AG20443 (cell line): Measurements from ENCODE around the gene STPG3.
"Not testable (repeated sequence)": the region's sequence is repeated elsewhere in the genome, so short reads cannot be mapped to it uniquely, and the experiment has no call there.

Source experiments
- DNase-seq: peaks from one replicate; pipeline ENCODE4 v3.0.0; 2012; ENCODE audit warnings: low spot score, mixed read lengths

Gene STPG3

DNA sequence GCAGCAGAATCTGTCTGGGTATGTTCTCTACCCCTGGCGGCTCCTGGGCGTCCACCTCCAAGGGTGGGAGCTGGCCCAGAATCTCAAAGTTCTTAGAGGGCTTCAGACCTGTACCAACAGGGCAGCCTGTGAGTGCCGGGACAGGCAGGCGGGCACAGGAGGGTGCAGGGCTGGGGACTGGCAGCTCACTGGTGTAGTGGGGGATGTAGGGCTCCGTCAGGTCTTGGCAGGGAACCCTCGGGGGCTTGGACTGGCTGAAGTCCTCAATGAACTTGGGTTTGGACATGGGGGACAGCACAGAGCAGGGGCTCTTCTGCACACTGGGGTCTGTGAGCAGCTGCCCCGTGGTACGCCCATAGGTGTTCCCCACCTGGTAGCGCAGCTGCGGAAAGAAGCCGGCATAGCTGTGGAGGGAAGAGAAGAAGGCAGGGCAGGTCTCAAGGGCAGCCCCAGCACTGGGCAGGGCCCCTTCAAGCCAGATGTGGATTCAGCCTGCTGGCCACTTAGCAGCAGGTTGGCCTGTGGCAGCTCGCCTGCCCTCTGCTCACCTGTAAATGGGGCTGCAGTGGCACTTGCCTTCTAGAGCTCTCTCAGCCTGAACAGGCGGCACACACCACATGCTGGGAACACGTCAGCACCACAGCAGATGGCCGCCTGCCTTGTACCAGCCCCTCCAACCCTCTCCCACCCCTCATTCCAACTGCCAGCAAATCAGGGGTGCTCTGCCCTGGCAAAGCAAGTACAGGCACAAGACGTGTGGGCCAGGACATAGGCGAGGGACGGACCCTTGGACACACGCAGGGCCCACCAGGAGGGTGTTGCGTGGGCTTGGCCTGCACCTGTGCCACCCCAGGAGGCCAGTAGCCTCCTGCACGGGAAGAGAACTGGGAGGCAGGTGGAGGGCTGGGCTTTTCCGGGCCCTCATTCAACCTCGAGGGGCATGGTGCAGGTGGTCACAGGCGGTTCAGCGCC is 5.3 kb upstream of the STPG3 start:
- no peak for DNase-seq

DNA sequence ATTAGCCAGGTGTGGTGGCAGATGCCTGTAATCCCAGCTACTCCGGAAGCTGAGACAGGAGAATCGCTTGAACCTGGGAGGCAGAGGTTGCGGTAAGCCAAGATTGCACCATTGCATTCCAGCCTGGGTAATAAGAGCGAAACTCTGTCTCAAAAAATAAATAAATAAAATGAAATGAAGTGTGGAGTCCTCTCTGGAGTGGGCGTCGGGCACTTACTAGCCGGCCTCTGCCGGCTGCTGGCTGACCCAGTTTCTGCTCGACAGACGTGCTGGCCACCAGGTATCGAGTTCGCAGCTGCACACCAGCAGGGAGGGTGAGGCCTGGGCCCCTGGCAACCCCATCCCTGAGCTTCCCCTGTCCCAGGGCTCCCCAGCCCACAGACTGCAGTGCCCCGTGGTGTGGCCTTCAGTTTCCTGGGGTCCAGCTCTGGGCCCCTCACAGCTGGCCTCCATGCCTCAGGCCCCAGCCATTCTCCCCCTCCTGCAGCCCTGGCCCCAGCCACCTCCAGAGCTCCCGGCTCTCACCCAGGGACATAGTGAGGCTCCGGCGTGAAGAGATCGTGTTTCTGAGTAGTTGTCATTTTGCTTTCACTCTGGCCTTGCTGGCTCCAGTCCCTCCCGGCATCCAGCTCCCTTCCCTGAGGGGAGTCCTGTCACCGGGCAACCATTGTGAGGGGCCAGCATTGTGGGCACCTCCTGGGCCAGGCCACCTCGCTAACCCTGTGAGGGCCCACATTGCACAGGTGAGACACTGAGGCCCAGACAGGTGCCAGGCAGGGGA is 3.8 kb upstream of the STPG3 start:
- DNase-seq, result no peak

DNA sequence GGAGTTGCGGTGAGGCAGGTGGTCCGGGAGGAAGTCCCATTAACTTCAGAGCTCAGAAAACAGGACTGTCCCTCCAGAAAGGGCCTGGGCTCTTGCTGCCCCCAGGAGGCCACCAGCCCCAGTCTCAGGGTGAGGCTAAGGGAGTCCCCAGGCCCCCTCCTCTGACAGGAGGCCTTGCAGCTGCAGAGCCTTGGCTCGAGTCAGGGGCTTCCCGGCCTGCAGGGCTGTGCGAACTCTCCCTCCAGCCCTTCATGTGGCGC is 3.2 kb upstream of the STPG3 start:
- DNase-seq, result no peak

DNA sequence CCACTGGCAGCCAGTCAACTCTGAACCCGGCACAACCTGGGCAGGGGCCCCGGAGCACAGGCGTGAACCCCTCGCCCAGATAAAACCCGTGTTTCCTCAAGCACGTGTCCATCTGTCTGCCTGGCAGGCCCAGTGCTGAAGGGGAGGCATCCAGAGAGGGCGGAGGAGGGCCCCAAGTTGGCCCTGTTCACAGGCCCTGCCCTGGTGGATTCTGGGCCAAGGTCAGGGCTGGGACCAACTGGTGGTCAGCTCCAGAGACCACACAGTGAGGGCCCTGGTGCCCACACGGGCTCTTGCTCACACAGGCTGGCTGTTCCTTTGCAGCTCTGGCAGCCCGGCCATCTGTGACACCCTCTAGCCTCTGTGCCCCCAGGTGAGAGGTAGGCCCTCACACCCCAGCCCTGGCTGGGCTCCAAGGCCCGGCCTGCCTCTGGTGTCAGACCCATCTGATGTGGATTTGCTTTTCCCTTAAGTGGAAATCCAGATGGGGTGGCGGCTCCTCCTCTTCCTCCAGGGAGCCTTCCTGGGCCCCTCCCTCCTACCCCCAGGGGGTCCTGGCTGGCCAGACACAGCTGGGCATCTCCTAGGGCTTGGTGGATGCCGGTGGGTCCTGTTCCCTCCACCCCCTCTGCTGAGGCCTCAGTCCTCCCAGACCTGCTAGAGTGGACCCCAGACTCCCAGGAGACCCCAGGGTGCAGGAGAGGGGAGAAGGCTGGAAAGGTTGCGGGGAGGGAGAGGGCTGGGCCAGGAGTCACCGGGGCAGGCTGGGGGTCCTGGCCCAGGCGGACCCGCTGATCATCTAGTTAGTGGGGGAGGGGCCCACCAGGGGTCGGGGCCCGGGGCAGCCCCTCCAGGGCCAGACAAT is 525 bp upstream of the STPG3 start:
- no peak for DNase-seq

DNA sequence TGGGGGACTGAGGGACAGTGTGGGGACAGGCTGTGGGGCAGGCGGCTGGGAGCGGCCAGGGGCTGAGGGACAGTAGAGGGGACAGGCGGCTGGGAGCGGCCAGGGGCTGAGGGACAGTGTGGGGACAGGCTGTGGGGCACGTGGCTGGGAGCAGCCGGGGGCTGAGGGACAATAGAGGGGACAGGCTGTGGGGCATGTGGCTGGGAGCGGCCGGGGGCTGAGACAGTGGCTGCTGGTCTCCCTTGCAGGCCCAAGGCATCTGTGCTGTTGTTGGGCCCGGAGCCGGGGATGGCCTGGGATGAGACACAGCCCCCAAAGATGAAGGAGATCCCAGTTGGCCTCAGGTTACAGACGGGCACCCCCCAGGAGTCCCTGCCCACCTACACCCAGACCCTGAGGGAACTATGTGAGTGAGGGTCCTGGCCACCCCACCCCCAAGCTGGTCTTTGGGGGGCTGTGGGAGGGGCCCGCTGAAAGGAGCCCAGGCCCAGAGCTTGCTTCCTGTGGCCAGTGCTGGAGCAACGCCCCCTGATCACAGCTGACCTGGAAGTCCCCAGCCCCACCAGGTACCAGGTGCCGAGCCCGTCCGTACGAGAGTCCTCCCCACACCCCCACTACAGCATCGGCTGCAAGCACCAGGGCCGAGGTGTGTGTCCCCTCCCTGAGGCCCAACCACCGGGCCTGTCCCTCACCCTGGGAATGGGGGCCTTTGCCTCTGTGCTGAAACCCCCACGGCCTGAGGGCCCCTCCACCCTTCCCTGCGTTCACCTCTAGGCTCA is 593 bp downstream of the STPG3 start:
- no peak for DNase-seq

DNA sequence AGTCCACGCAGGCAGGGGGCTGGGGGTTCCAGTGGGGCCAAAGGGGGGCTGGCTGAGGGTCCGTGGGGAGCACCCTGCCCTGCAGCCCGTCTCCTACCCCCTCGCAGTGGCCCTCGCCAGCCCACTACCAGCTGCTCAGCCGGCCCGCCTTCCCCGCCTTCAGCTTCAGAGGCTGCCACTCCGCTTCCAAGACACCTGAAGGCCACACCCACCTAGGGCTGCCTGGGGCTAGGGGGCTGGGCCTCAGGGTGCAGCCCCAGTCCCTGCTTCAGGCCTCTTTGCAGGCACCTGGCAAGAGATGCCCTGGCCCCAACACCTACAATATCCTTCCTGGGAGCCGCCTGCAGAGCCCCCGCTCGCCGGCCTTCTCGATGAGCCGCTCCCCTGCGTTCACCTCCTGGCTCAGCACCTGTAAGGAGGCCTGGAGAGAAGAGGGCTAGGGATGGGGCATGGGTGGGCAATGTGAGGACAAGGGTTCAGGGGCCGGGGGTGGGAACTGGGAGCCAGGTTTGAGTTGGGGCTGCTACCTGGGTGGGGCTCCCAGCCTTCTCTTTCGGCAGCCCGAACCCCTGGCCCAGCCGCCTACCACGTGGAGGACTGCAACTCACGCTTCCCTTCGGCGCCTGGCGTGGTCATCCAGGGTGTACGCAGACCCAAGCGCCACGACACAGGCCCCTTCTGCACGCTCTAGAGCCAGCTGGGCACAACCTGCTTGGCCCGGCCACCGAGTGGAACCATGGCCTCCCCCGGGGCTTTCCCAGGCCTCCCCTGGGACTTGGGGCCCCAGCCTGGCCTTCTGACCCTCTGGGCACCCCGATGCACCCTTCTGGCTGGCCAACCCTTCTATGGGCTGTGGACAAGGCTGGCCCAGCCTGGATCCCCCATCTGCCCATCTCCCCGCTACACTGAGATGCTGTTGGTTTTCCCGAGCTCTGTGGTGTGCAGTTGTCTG is 1.7 kb downstream of the STPG3 start:
- DNase-seq, result no peak

DNA sequence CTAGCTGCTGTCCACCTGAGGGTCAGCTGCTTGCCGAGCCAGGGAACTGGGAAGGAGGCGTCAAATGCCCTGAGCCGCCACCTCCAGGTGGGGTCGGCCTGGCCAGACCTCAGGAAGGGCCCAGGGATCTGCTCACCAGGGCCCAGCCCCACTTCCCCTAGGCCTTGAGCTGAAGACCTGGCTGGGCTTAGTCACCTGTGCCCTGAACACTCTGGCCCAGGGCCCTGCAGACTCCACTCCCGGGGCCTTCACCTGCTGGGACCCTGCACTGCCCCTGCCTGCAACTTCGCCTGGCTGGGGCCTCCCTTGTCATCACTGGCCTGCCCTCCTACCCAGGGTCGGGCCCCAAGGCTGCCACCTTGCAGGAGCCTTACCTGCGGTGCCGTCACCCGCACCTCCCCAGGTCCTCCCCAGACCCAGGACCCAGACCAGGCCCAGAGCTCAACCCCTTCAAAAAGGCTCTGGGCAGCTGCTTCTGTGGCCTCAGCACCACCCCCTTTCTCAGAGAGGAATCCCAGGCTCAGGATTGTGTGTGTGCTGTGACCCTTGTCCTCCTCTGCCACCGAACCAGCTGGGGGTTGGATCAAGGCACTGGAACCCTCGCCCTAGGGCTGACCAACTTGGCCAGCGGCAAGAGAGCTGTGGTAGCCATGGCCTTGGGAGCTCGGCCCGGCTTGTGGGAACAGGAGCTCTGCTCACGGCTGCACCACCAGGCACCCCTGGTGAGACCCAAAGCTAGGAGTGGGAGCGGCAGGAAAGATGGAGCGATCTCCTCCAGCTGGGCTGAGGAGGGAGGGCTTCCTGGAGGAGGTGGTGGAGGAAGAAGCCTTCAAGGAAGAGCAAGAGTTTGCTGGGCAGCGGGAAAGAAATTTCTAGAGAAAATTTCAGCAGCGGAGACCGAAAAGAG is 2.9 kb downstream of the STPG3 start:
- DNase-seq, result no peak

DNA sequence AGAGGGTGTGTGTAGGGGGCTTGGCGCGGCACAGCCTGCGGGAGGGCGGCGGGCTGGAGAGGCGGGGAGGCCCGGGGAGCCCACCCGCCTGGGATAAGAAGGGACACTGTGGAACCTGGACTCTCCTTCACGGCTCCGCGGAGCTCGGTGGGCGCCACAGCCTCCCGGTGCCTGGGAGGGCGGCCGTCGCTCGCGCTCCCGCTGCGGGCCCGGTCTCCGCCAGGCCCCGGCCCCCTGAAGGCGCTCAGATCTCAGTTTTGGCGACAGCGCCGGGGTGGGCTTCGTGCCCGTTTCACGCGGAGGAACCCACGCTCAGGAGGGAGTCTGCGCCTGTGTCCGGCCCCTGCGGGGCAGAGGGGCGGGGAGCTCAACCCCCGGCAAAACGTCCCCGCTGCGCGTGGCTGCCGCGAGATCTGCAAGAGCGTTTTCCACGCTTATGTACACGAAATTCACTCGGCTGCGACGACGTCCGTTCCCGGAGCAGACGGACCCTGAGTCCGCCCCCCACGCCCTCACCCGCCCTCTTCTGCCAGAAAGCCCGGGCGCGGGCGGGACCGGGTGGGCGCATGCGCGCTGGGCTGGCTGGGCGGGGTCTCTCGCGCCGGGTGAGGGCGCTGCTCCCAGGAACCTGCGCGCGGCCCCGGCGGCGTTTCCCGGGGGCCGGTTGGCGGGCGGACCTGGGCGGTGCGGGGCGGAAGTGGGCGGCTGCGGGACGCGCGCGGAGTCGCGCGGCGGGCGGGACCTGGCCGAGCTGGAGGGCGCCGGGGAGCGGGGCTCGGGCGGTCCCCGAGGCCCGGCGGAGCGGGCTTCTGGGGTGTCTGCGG is 3.8 kb downstream of the STPG3 start, which contains the start of gene NELFB:
Gene NELFB, plus strand, starts transcription at position 704 of the 824 bp plus-strand sequence.
- DNase-seq, result peak; percentile 100

DNA sequence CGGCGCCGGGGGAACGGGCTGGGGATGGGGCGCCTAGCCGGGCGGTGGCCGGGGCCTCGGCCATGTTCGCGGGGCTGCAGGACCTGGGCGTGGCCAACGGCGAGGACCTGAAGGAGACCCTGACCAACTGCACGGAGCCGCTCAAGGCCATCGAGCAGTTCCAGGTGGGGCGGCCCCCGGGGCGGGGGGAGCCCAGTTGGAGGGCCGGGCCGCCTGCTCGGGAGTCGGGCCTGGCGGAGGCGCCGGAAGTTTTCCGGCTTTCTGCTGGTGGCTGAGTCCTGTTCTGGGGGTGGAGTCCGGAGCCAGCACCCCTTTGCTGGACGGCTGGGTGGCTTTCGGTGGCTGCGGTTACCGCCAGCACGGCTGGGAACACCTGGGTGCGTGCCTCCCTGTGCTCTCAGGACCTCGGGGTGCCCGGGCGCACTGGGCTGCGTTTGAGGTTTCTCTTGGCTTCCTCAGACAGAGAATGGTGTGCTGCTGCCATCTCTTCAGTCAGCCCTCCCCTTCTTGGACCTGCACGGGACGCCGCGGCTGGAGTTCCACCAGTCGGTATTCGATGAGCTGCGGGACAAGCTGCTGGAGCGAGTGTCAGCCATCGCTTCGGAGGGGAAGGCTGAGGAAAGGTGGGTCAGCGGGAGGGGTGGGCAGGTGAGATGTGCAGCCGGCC is 4.5 kb downstream of the STPG3 start:
- no peak for DNase-seq

DNA sequence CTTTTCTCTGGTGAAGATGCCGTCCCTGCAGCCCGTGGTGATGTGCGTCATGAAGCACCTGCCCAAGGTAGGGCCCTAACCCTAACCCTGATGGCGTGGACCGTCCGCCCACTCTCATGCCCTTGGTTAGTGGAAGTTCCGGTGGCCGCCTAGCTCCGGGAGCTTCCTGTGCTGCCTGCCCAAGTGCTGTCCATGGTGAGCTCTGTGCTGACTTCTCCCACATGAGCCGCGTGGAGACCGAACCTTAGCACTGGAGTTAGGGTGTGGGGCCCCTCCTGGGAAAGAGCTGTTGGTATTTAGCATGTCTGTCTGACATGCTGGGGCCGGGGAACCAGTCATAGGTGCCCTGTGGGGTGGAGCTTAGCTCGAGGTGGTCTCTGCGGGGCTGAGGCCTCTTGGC is 5.3 kb downstream of the STPG3 start:
- DNase-seq, result no peak

DNA sequence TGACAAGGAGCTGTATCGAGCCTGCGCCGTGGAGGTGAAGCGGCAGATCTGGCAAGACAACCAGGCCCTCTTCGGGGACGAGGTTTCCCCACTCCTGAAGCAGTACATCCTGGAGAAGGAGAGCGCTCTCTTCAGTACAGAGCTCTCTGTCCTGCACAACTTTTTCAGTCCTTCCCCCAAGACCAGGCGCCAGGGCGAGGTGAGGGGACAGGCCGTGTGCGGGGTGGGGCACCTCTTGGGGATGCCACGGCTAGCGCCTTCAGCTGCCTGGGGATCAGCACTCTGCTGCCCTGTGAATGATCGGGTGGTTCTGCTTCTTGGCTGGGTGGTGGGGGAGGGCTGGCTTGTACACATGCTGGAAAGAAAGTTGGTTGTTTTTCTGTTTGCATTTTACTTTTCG is 5.8 kb downstream of the STPG3 start:
- no peak for DNase-seq

DNA sequence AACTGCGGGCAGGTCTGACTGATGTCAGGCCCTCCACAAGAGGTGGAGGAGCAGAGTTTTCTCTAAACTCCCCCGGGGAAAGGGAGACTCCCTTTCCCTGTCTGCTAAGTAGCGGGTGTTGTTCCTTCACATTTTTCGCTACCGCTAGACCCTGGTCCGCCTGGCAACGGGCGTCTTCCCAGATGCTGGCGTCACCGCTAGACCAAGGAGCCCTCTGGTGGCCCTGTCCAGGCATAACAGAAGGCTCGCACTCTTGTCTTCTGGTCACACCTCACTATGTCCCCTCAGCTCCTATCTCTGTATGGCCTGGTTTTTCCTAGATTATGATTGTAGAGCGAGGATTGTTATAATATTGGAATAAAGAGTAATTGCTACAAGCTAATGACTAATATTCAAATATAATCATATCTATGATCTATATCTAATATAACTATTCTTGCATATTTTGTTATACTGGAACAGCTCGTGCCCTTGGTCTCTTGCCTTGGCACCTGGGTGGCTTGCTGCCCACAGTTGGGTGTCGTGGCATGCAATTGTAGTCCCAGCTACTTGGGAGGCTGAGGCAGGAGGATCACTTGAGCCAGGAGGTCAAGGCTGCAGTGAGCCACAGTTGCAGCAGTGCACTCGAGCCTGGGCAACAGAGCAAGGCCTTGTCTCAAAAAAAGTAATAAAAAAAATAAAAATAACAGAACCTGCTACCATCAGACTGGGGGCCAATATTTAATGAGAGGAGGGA is 11.3 kb downstream of the STPG3 start:
- not testable (repeated sequence) for DNase-seq

DNA sequence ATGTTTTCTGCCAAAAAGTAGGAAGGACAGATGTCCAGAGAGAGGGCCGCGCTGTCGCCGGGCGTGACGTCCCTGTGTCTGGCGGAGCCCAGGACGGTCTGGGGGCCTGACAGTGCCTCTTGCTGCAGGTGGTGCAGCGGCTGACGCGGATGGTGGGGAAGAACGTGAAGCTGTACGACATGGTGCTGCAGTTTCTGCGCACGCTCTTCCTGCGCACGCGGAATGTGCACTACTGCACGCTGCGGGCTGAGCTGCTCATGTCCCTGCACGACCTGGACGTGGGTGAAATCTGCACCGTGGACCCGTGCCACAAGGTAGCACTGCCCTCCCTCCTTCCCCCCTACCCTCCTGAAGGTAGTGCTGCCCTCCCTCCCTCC is 11.8 kb downstream of the STPG3 start:
- DNase-seq, result no peak

DNA sequence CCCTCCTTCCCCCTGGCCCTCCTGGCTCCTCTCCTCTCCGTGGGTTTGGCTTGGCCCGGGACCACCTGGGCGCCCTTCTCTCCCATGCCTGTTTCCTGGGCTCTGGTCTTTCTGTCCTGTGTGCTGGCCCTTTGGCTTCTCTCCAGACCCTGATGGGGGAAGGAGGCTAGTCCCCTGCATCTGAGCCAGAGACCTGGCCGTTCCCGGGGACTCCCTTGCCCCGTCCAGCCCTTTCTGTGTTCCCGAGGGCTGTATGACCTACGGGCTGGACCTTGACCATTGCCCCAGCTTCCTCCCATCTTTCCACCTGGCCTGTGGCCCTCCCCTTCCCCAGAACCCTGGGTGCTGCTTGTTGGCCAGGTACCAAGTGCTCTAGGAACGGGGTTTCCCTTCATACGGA is 12.4 kb downstream of the STPG3 start:
- DNase-seq, result no peak

DNA sequence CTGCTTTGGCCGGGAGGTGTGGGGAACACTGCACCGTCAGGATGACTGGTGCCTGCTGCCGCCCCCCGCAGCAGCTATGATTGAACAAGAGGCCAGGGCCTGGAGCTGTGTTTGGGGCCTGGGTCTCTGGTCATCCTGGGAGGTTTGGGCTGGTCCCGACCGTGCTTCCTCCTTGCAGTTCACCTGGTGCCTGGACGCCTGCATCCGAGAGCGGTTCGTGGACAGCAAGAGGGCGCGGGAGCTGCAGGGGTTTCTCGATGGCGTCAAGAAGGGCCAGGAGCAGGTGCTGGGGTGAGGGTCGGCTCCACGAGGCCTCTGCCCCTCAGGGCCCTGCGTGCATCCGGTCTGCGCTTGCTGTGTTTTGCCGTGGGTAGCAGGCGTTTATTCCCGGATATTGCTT is 13.0 kb downstream of the STPG3 start:
- DNase-seq, result no peak

DNA sequence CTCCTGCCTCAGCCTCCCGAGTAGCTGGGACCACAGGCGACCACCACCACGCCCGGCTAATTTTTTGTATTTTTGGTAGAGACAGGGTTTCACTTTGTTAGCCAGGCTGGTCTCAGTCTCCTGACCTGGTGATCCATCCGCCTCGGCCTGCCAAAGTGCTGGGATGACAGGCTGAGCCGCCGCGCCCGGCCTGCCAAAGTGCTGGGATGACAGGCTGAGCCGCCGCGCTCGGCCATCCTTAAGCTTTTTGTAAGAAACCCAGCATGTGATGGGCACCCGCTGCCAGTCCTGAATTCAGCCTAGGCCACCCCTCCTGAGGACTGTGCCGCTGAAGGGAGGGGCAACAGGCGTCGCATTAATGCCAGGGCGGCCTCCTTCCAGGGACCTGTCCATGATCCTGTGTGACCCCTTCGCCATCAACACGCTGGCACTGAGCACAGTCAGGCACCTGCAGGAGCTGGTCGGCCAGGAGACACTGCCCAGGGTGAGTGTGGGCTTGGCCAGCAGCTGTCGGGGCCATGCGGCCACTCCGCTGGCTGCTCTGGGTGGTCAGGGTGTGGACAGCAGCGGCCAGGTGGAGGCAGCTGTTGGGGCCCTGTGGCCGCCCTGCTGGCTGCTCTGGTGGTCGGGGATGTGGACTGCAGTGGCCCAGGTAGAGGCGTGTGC is 14.5 kb downstream of the STPG3 start:
- no peak for DNase-seq

DNA sequence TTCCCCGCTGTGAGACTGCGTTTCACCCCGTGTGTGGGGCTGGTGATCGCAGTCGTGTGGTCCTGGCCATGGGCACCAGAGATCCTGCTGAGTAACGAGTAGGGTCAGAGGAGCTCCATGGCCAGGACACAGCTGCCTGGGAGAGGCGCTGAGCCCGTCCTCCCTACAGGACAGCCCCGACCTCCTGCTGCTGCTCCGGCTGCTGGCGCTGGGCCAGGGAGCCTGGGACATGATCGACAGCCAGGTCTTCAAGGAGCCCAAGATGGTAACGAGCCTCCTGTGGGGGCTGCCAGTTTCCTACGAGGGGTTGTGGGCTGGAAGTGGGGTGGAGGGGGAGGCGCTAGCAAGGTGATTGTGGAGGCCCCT is 15.1 kb downstream of the STPG3 start:
- DNase-seq, result no peak
